GM21576 (cell line): ENCODE data around the gene NMB.

Source experiments
- ATAC-seq: cut with Tn5 transposase; IDR thresholded peaks from one replicate; pipeline ENCODE4 v1.9.1; 2021; ENCODE audit warnings: mild to moderate bottlenecking, moderate library complexity; ENCODE audit not compliant: unreplicated experiment

NMB gene

GRCh38 chr15:84620626-84621025 lies 37.4 kb downstream of the NMB start:
- no peak for ATAC-seq

- ATAC-seq = no peak
These were observed 41.8 kb downstream of the NMB start for GRCh38 chr15:84616235-84616634.

- ATAC-seq = no peak
These were observed 46.4 kb downstream of the NMB start for GRCh38 chr15:84611631-84612030.

- no peak for ATAC-seq
These were observed 48.0 kb downstream of the NMB start for GRCh38 chr15:84609818-84610525.

GRCh38 chr15:84608707-84609284 lies 49.2 kb downstream of the NMB start:
- no peak for ATAC-seq

GRCh38 chr15:84606653-84607120 lies 51.3 kb downstream of the NMB start:
- ATAC-seq = no peak

- no peak for ATAC-seq
These were observed 52.5 kb downstream of the NMB start for GRCh38 chr15:84605554-84605882.
